HG03378 (cell line): ENCODE data around the gene TMEM168.
"Not testable (repeated sequence)": the region's sequence is repeated elsewhere in the genome, so short reads cannot be mapped to it uniquely, and the experiment has no call there.

Experiments
- ATAC-seq: cut with Tn5 transposase; IDR thresholded peaks from one replicate; pipeline ENCODE4 v1.9.1; 2021; ENCODE audit warnings: mild to moderate bottlenecking, moderate library complexity; ENCODE audit not compliant: unreplicated experiment

TMEM168 gene

DNA sequence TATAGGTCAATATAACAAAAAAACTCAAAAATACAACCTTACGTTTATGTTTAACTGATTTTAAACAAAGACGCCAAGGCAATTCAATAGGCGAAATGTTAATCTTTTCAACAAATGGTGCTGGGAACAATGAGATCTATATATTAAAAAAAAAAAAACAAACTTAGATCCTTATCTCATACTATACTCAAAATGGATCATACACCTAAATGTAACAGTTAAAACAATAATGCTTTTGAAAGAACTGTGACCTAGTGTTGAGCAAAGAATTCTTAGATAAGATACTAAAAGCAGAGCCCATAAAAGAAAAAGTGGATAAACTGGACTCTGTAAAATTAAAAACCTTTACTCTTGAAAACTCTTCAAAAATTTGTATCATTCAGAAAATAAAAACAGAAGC, 8.6 kb downstream of the TMEM168 start:
- no peak for ATAC-seq

DNA sequence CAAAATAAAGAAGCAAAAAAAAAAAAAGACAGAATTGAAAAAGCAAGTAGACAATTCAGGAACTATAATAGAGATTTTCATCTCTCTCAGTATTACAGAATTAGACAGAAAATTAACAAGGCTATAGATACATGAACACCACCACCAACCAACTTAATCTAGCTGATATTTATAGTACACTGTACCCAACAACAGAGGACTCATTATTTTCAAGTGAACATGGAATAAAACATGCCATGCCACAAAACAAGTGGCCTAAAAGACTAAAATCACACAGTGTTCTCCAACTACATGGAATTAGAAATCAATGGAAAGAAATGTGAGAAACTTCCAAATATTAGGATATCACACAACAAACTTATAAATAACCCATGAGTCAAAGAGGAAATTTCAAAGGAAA, 9.1 kb downstream of the TMEM168 start:
- no peak for ATAC-seq

DNA sequence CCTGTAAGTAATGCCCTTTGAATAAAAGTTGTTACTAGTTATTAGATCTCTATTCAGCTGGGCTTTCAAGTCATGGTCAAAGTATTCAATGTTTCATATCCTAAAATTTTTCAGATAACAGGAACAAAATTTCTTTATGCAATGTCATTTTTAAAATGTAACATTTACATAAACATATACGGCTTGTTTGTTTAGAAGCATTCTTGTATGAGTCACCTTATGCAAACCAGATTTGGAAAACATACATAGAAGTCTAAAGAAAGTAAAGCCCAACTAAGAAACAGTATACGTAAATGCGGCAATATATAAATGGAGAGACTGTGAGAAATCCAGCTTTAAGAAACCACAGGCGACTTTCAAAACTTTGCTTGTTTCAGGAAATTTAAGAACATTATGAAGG, 10.5 kb downstream of the TMEM168 start:
- no peak for ATAC-seq

DNA sequence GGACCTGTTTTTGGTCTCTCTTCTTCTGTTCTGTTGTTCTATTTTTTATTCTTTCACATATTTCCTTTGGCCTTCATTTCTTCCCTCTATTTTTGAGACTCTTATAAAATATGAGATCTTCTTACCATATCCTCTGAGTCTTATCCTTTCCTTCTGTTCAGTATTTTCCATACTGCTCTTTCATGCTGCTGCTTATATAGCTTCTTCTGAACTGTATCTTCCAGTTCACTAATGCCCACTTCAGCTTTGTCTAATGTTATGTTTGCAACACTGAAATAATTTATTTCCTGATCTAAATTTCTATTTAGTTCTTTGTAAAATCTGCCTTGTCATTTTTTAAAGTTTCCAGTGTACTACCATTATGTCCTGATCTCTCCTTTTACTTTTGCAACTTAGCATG, 12.8 kb downstream of the TMEM168 start:
- ATAC-seq, result no peak

GRCh38 chr7:112771166-112771565, 19.0 kb downstream of the TMEM168 start:
- no peak for ATAC-seq

GRCh38 chr7:112770051-112770450, 20.1 kb downstream of the TMEM168 start:
- ATAC-seq, result no peak

DNA sequence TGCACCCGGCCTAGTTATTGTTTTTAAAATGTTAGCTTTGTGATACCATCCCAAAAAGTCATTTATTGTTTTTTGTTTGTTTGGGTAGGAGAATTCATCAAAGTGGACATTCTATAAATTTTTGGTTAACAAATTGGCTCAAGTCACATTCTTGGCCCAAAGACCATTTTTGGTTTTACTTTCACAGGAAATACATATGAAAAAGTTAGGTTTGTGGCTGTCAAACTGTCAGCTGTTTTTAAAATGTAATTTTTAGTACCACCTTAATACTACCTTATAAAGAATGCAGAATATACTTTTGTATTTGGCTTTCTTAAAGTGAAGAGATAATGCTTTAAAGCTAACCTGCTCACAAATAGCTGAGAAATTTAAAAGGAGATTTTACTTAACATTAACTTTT, 25.1 kb downstream of the TMEM168 start:
- ATAC-seq, result peak; percentile 54

GRCh38 chr7:112763996-112764395, 26.2 kb downstream of the TMEM168 start:
- ATAC-seq, result no peak

- no peak for ATAC-seq
These were observed 26.9 kb downstream of the TMEM168 start for GRCh38 chr7:112763298-112763697.

DNA sequence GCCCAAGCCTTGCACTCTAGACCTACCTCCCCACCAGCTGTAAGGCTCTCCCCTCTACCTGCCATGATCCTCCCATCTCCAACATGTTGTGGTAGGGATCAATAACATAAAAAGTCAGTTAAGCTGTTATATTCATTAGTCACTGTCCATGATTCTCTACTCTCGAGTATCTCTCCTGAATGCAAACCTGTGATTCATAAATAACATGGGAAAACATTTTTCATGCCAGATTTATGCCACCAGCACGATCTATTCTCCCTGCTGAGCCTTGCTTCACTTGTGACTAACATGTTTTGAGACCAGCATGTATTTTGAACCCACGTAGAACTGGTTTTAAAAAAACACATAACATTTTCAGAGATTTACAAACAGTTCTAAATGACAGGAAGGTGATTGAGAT, 30.3 kb downstream of the TMEM168 start:
- no peak for ATAC-seq

GRCh38 chr7:112757337-112757736, 32.9 kb downstream of the TMEM168 start:
- peak; percentile 45 for ATAC-seq

DNA sequence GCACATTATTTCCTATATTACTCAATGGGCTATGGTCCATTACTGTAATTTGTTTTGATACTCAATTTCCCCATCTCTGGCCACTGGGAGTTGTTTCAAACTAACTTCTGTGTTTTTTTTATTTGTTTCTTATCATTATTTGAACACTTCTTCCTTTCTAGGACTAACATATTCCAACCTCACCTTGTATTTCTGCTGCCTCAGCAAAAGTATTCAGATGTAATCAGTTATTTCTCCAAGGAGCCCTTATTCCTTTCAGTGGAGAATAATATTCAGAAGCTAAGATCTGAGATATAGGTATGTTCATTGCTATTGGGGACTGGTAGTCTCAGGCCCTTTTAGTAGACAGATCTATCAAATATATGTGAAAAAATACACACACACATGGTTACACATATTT, 36.9 kb downstream of the TMEM168 start:
- ATAC-seq, result no peak

- ATAC-seq, result no peak
These were observed 37.6 kb downstream of the TMEM168 start for GRCh38 chr7:112752576-112752975.

- ATAC-seq, result no peak
These were observed 40.4 kb downstream of the TMEM168 start for GRCh38 chr7:112749775-112750174.

GRCh38 chr7:112748381-112748780, 41.8 kb downstream of the TMEM168 start:
- no peak for ATAC-seq

DNA sequence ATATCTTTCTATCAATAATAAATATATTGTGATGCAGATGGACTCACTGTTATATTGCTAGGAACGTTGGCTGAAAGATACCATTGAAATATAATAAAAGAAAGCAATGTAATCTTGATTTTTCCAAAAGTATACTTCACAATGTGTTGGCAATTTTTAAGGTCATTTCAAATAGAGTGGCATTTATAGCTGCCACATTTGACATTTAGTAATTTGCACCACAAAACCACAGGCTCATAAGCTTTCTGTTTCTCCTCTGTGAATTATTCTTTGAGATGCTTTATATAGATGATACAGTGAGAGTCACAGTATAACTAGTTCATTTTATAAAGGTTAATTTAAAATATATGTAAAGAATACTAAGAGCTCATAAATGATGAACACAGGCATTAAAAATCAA, 44.6 kb downstream of the TMEM168 start:
- no peak for ATAC-seq

DNA sequence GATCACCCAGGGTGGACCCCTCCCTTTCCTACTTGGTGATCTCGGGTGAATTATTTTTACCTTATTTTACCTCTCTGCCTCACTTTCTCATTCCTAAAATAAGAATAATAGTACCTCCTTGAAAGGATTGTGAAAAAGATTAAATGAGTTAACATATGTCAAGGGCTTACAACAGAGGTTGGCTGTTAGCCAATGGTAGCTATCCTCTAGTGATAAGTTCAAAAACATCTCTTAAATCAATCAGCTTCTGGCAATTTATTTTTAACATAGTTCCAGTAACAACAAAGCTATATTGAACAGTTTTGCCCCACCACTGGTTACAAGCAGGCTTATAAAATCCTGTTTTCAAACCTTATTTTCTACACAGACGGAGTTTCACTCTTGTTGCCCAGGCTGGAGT, 45.4 kb downstream of the TMEM168 start:
- no peak for ATAC-seq

DNA sequence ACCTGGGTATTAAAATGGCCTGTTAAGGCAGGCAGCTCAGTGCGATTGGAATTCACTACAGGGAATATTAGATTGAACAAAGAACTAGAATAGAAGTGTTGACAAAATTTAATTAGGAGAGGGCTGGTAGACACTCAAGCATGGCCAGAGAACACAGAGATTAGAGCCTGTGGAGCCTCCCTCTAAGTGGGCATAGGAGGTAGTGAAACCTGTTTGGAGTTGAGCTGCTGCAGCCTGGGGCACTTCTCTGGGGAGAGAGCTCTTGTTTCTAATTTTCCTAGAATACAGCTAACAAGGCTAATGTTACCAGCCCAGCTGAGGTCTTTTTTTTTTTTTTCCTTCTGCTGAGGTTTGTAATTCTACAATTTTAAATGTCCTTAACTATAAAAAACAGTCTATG, 46.4 kb downstream of the TMEM168 start:
- no peak for ATAC-seq

DNA sequence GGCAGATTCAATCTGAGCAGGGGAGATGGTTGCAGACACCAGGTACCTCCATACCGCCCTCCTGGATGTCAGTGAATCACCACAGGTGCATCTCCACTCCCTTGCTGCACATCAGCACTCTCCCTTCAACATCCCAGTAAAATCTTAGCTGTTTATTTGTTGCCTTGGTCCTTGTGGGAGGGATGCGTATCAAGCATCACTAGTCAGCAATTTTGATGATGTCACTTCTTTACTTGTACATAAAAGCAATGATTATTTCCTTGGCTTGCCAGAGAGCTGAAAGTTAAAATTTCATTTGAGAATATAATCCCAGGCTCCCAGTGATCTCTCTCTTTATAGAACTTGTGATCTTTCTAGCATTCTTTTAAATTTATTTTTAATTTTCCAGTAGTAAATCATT, 49.5 kb downstream of the TMEM168 start:
- ATAC-seq, result no peak

- ATAC-seq, result no peak
These were observed 50.6 kb downstream of the TMEM168 start for GRCh38 chr7:112739436-112740180.

DNA sequence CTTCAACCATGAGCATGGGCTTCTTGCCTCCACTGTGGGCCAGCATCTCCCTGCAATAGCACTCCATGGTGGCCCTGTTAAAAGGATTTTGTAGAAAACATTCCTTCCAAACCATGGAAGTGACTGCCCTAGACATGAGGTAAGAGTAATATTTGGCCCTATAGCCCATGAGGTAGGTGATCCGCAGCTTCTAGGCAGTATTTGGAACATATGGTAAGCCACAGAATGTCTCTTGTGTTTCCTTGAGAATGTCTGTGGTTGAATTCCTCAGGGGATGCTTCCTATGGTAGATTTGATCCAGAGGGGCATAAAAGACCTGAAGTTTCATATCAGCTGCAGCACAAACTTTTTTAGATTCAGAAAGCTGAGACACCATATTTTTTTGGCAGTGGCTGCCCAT, 54.9 kb downstream of the TMEM168 start:
- ATAC-seq, result no peak

DNA sequence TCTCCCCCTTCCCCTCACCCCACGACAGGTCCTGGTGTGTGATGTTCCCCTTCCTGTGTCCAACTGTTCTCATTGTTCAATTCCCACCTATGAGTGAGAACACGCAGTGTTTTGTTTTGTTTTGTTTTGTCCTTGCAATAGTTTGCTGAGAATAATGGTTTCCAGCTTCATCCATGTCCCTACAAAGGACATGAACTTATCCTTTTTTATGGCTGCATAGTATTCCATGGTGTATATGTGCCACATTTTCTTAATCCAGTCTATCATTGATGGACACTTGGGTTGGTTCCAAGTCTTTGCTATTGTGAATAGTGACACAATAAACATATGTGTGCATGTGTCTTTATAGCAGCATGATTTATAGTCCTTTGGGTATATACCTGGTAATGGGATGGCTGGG, 58.9 kb downstream of the TMEM168 start:
- not testable (repeated sequence) for ATAC-seq

GRCh38 chr7:112726076-112726475, 64.1 kb downstream of the TMEM168 start:
- no peak for ATAC-seq
